ENCODE measurements around the gene ZNF74.

The ZNF74 gene

DNA sequence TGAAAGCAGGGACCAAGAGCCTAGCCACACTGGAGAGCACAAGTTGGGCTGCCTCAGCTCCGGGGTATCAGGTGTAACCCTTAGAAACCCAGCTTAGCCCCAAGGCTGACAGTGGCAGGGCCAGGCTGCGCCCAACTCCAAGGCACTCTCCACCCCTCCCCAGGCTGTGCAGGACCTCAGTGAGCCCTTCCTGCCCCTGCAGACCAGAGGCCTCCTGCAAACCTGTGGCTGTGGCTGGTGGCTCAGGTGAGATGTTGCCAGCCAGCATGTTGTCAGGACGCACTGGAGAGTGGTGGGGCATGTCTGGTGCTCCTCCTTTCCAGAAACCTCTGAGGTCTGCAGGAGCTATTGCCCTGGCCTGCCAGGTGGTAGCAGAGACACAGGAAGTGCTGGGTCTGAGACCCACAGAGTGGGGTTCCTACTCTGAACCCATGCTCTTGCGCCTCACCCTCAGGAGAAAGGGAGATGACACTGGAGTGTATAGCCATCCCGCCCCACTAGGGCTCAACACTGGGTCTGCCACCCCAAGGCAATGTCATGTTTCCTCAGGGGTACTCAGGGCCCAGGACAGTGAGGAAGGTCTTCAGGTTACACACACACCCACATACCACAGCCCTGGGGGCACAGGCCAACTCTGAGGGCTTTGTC, 46.1 kb downstream of the ZNF74 start:
- Histone ChIP-seq H3K36me3 (peaks cover 25% of the 10 kb centered on the region), H3K27ac (no peak overlapping the region), H3K4me3 (ENCODE audit: low read depth, low read length) (no peak overlapping the region), H3K27me3 (ENCODE audit: insufficient read depth, low read depth, severe bottlenecking) (no peaks in the 10 kb centered on the region), H3K9me3 (ENCODE audit: severe bottlenecking) (no peaks in the 10 kb centered on the region)
- TF ChIP-seq, protein P1, sequence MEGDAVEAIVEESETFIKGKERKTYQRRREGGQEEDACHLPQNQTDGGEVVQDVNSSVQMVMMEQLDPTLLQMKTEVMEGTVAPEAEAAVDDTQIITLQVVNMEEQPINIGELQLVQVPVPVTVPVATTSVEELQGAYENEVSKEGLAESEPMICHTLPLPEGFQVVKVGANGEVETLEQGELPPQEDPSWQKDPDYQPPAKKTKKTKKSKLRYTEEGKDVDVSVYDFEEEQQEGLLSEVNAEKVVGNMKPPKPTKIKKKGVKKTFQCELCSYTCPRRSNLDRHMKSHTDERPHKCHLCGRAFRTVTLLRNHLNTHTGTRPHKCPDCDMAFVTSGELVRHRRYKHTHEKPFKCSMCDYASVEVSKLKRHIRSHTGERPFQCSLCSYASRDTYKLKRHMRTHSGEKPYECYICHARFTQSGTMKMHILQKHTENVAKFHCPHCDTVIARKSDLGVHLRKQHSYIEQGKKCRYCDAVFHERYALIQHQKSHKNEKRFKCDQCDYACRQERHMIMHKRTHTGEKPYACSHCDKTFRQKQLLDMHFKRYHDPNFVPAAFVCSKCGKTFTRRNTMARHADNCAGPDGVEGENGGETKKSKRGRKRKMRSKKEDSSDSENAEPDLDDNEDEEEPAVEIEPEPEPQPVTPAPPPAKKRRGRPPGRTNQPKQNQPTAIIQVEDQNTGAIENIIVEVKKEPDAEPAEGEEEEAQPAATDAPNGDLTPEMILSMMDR (IDR thresholded peaks at IDR 0.05; ENCODE audit: low read depth, low read length): no peak
- DNase-seq: no peak

DNA sequence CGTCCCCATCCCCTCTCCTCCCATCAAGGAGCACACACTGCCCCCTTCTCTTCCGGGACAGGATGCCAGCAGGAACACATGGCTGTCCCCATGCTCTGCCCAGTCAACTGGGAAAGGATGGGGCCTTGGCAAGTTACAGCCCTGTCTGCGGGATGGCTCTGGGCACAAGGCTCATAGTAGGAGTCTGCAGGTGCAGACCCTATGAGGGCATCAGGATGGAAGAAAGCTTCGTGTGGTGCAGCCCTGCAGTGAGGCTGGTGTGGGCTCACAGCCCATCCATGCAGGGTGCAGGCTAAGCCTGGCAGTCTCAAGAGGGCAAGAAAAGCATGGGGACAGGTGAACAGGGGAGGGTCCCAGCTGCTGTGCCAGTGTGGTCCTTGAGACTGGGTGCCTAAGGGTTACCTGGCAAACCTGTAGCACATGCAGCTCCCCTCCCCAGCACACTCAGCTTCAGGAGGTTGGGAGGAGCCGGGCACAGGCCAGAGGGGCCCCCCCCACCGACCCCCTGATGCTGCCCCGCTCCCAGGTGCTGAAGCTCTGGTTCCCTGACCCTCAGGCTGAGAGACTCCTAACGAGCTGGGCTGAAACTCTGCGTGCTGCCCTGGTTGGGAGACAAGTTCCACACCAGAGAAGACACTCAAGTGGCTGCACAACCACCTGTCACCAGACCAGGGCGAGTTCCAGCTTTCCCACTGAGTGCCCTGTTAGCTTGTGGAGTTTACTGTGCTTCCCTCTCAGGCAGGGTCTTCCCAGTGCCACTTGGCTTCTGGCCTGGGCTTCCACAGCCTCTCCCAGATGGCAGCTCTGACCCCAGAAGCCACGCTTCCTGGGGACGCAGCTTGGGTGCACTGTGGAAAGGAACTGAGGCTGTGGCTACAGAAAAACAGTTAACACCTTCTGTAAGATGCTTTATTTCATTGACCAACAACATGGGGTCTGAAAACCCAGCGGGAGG, 47.0 kb downstream of the ZNF74 start:
- peaks cover 26% of the 10 kb centered on the region for H3K36me3 ChIP-seq
- no peaks in the 10 kb centered on the region for H3K27me3 ChIP-seq (ENCODE audit: insufficient read depth, low read depth, severe bottlenecking)
- no peak overlapping the region for H3K4me3 ChIP-seq (ENCODE audit: low read depth, low read length)
- TF ChIP-seq, protein P1 (IDR thresholded peaks at IDR 0.05; ENCODE audit: low read depth, low read length): no peak
- H3K9me3 ChIP-seq (ENCODE audit: severe bottlenecking): no peaks in the 10 kb centered on the region
- no peak for DNase-seq
- H3K27ac ChIP-seq: no peak overlapping the region

DNA sequence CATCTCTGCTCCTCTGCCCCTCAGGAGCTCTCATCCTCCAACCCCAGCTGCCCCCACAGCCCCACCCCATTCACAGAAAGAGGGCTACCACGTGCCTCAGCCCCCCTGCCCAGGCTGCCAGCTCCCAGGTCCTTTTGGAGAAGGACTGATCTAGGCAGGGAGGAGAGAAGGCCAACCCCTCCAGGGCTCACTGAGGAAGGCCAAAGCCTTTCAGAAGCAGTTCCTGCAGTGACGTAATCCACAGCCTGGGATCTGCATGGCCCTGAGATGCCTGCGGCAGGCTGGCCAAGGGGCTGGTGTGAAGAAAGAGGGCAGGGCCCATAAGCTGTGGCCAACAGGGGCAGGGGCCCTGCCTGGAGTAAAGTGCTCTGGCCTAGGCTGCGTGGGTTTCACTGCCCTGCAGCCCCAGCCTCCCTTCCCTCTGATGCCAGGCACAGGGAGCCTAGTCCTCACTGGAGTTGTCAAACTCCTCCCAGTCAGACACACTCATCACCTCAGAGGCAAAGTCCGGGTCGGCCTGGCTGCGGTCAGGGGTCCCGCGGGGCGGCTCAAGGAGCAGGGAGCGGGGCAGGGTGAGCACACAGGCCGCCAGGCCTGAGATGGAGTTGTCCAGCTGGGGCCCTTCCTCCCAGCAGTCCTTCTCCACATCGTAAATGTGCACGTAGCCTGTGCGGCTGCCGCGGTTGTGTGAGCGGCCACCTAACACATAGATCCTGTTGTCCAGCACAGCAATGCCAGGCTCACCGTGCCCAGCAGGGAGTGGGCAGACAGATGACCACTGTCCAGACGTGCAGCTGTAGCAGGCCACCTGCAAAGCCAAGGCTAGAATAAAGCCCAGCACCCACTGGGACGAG, 47.9 kb downstream of the ZNF74 start:
- TF ChIP-seq, protein P1 (IDR thresholded peaks at IDR 0.05; ENCODE audit: low read depth, low read length): no peak
- Histone ChIP-seq H3K36me3 (peaks cover 32% of the 10 kb centered on the region), H3K27me3 (ENCODE audit: insufficient read depth, low read depth, severe bottlenecking) (no peaks in the 10 kb centered on the region), H3K27ac (no peak overlapping the region), H3K9me3 (ENCODE audit: severe bottlenecking) (no peaks in the 10 kb centered on the region), H3K4me3 (ENCODE audit: low read depth, low read length) (no peak overlapping the region)
- no peak for DNase-seq

DNA sequence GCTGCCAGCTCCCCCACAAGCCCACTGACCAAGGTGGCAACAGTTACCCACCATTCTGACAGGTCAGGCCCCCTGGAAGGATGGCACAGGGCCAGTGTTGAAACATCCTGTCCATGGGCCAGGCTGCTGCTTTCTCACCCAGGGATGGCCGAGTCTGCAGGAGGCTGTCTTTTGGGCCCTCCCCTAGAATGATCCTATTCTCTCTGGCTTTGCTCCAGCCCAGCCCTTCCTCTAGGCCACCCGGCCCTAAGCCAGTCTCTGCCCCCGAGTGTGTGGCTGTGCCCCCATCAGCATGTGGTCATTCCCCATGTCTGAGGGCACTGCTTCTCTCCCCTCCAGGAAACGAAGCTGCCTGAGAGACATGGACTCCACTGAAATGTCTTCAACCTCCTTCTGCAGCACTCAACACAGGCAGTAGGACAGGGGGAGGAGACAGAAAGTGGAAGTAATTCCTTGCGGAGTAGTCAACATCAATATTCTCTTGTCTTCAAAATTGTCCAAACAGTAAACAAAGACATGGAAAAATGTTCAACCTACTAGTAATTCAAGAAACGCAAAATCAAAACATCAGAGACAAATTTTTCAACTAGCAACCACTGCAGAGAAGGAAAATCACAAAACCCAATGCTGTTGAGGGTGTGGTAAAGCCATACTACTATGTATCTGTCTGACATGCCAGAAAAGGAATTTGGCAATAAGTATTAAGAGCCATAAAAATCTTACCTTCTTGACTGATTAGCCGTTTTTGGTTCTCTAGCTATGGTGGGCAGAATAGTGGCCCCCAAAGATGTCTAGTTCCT, 48.7 kb downstream of the ZNF74 start:
- Histone ChIP-seq H3K27me3 (ENCODE audit: insufficient read depth, low read depth, severe bottlenecking) (no peaks in the 10 kb centered on the region), H3K4me3 (ENCODE audit: low read depth, low read length) (no peak overlapping the region), H3K27ac (no peak overlapping the region), H3K9me3 (ENCODE audit: severe bottlenecking) (no peaks in the 10 kb centered on the region), H3K36me3 (peaks cover 32% of the 10 kb centered on the region)
- DNase-seq: no peak
- TF ChIP-seq, protein P1 (IDR thresholded peaks at IDR 0.05; ENCODE audit: low read depth, low read length): no peak

DNA sequence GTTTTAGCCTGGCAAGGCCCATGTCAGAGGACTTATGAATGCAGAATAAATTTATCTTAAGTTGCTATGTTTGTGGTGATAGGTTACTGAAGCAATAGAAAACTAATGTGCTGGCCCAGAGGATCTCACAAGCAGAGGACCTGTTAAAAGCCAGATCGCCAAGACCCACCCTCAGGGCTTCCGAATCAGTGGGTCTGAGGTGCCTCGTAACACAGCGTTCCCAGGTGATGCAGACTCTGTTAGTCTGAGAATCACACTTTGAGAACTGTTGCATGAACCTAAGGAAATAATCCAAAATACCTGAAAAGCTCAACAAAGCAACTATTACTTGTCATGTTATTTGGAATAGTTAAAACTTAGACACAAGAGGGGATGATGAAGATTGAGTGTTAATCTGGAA, 50.4 kb downstream of the ZNF74 start:
- Histone ChIP-seq H3K27me3 (ENCODE audit: insufficient read depth, low read depth, severe bottlenecking) (no peaks in the 10 kb centered on the region), H3K27ac (no peak overlapping the region), H3K4me3 (ENCODE audit: low read depth, low read length) (no peak overlapping the region), H3K36me3 (peaks cover 32% of the 10 kb centered on the region), H3K9me3 (ENCODE audit: severe bottlenecking) (no peaks in the 10 kb centered on the region)
- DNase-seq: no peak
- TF ChIP-seq, protein P1 (IDR thresholded peaks at IDR 0.05; ENCODE audit: low read depth, low read length): no peak

Data from WERI-Rb-1 (cell line).